ENCODE data around the gene ANKS1A.
"Not testable (repeated sequence)": the region's sequence is repeated elsewhere in the genome, so short reads cannot be mapped to it uniquely, and the experiment has no call there.

Gene ANKS1A

GRCh38 chr6:34884073-34884472, 5.0 kb upstream of the ANKS1A start:
- not testable (repeated sequence) for DNase-seq (ENCODE audit: low read depth, low spot score)

DNA sequence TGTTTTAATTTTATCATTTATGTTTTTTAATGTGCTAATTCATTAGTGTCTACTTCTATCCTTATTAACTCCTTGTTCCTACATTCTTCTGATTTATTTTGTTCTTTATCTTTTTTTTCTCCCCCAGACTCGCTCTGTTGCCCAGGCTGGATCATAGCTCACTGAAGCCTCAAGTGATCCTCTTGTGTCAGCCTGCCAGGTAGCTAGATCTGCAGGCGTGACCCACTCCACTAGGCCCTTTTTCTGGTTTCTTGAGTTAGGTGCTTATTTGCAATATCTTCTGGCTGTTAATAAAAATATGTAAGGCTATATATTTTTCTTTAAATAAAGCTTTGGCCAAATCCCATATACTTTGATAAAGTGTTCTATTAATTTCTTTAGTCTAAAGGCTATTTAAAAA, 4.1 kb upstream of the ANKS1A start:
- no peak for DNase-seq (ENCODE audit: low read depth, low spot score)

- not testable (repeated sequence) for DNase-seq (ENCODE audit: low read depth, low spot score)
Measured at GRCh38 chr6:34885837-34886236, 3.2 kb upstream of the ANKS1A start.

DNA sequence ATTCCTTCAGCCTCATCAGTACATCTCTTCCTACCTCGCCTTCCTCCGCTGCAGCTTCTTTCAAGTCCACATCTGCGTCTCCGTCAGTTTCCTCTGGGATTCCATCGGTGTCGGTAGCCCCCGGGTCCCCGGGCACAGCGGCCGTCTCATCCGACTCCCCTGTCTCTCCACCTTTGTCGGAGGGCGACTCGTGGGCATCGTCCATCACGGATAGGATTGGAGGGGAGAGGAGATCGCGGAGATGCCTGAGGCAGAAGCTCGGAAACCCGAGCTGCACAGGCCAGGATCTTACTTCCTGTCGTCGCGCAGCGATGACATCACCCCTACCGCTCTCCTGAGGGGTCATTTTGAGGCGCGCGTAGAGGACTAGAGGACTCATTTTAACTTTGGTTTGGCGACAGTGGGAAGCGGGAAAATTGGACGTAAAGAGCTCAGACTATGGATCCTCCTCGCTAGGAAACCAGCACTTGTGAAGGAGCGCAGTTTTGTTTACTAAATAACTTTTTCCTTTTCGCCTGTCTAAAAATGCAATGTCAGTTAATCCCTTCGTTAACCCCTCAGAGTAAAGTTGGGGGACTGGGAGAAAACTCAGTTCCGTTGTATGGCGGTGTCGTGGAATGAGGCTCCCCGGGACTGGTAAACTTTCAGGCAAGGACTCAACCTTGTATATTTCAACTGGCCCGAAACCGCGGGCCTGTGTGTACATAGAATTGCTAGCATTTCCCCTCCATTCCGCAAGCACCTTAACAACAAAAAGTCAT, 1.1 kb upstream of the ANKS1A start, which contains the start of gene TAF11:
TSS of gene TAF11 (minus strand) at position 290 of the 761 bp plus-strand sequence. CDS start at position 205, 85 bp downstream.
- DNase-seq (ENCODE audit: low read depth, low spot score): peak; percentile 82

- no peak for DNase-seq (ENCODE audit: low read depth, low spot score)
Measured at GRCh38 chr6:34888514-34888856, 570 bp upstream of the ANKS1A start.

DNA sequence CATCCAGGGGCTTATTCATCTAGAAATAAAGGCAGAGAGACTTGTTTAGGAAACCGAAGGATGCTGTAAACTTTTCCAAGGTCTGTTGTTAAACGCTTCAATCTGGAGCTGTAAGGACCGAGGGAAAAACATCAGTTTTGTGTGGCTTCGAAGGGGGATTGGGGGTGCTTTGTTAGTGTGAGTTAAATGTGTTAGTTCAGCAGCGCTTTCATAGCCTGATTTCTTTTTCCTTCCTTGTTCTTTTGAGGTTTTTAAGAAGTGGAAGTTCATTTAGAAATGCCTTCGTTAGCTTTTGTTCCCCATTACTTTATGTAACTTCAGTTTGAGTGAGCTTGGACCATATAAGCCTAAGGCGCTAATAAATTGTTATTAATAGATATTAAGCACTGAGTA, 1.5 kb downstream of the ANKS1A start:
- no peak for DNase-seq (ENCODE audit: low read depth, low spot score)

DNA sequence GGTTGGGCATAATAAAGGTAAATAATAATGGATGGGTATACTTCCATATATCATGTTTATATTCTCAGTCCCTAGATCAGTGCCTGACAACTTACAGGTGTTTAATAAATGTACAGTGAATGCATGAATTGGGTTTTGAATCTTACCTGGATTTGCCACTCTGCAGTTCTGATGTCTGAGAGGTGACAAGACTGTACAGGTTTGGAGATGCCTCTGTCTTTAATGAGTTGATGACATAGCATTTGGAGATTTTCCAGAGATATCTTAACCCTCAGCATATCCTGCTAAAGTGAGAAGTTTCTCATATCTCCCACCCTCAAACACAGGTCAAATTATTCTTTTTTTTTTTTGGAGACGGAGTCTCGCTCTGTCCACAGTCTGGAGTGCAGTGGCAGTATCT, 2.2 kb downstream of the ANKS1A start:
- no peak for DNase-seq (ENCODE audit: low read depth, low spot score)

DNA sequence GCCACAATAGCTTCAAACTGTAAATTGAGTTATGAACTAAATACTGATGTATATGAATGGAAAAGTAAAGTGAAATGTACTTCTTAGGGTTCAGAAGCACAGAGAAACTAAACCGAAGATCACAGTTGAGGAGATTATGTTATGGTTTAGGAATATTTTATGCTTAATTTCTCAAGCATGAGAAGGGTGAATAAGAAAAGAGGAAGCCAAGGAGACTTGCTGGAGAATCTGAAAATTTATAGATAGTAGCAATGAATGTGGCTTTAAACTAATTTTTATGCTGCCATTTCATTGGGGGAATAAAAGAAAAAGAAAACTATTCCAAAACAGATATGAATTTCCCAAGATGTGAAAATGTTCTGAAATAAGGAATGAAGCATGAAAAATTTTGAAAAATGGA, 5.6 kb downstream of the ANKS1A start:
- no peak for DNase-seq (ENCODE audit: low read depth, low spot score)

- no peak for DNase-seq (ENCODE audit: low read depth, low spot score)
Measured at GRCh38 chr6:34897130-34897529, 8.1 kb downstream of the ANKS1A start.

DNA sequence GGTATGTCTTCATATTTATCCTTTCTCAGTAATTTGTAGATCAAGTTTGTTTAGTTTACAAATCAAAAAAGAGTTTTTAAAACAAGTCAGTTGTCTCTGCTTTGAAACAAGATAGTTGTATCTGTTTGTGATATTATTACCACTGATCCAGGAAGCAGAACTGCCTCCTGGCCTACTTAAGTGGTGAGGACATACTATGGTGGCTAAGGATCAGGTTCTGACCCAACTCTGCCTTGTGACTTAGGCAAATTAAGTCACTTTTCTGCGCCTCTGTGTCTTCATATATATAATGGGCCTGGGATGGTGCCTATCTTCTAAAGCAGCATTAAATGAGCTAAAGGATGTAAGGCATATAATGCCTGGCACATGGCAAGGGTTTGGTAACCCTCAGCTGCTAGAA, 8.7 kb downstream of the ANKS1A start:
- DNase-seq (ENCODE audit: low read depth, low spot score): no peak

DNA sequence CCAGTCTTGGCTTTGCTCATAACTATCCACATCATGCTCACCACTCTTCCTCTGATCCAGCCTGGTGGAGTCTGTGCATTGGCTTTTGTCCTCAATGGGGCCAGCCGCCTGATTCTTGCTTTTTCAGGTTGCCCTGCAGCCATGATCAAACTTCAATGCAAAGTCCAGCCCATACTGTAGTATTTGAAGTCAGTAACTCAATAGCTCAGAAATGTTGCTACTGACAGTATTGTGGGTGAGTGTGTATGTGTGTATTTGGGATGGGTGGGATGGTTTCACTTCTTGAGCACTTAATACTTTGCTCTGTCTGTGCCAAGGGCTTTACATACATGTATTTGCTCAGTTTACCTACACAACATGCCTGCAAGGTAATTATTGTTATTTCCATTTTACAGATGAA, 10.7 kb downstream of the ANKS1A start:
- not testable (repeated sequence) for DNase-seq (ENCODE audit: low read depth, low spot score)

DNA sequence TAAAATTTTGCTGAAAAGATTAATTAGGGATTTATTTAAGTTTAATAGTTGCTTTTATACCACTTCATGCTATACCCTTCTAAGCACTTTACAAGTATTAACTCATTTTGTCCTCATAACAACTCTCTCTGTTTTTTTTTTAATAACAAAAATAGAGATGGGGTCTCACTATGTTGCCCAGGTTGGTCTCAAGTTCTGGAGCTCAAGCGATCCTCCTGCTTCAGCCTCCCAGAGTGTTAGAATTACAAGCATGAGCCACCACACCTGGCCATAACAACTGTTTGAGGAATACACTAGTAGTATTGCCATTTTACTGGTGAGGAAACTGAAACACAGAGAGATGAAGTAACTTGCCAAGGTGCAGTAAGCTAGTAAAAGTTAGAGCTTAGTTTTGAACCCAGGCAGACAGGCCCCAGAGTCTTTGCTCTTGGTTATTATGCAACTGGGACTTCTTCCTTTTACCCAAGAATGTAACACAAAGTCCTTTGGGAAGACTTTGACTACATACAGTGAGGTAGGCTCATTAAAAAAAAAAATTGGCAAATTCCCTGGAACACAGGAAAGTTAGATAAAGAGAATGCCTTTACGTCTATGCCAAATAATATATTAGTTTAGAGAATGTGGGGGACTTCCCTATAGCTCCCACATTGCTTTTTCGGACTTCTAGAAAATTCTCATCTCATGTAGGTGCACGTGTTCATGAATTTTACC, 11.4 kb downstream of the ANKS1A start:
- no peak for DNase-seq (ENCODE audit: low read depth, low spot score)

- no peak for DNase-seq (ENCODE audit: low read depth, low spot score)
Measured at GRCh38 chr6:34901930-34902329, 12.9 kb downstream of the ANKS1A start.

DNA sequence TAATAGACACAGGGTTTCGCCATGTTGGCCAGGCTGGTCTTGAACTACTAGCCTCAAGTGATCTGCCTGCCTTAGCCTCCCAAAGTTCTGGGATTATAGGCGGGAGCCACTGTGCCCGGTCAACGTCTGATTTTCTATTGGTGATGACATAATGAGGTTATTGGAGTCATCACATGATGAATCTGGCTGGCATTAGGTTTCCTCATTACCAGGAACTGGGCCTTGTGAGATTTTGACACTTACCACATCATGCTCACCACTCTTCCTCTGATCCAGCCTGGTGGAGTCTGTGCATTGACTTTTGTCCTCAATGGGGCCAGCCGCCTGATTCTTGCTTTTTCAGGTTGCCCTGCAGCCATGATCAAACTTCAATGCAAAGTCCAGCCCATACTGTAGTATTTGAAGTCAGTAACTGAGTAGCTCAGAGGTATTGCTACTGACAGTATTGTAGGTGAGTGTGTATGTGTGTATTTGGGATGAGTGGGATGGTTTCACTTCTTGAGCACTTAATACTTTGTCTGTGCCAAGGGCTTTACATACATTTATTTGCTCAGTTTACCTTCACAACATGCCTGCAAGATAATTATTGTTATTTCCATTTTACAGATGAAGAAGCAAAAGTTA, 16.0 kb downstream of the ANKS1A start:
- DNase-seq (ENCODE audit: low read depth, low spot score): no peak

DNA sequence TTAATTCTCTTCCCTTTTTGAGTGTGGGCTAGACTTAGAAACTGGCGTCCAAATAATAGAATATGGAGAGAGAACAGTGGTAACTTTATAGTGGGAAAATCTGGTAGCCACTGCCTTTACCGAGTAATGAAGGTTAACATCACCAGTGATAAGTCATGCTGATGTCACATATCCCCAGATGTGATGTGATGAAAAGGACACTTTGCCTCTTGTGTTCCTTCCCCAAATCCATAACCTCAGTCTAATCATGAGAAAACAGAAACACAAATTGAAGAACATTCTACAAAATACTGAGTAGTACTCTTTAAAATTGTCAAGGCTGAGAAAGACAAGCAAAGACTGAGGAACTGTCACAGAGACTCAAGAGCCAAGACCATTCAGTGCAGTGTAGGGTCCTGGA, 17.8 kb downstream of the ANKS1A start:
- no peak for DNase-seq (ENCODE audit: low read depth, low spot score)

DNA sequence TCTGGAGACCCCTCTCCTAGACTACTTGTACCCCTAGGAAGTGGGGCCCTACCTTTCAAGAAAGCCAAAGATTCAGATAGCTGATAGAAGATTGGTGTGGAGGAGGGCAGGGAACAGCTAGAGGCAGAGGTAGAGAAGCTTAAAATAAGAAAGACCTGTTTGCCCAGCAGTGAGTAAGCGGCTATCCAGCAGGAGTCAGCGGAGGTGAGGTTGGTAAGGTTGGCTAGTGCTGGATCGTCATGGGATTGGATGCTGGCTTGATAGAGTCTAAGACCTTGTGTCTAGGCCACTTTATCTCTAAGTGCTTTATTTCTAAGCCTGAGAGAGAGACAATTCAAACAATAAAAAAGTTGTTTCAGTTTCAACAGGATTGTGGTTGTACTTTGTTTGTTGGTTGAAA, 19.1 kb downstream of the ANKS1A start:
- no peak for DNase-seq (ENCODE audit: low read depth, low spot score)

DNA sequence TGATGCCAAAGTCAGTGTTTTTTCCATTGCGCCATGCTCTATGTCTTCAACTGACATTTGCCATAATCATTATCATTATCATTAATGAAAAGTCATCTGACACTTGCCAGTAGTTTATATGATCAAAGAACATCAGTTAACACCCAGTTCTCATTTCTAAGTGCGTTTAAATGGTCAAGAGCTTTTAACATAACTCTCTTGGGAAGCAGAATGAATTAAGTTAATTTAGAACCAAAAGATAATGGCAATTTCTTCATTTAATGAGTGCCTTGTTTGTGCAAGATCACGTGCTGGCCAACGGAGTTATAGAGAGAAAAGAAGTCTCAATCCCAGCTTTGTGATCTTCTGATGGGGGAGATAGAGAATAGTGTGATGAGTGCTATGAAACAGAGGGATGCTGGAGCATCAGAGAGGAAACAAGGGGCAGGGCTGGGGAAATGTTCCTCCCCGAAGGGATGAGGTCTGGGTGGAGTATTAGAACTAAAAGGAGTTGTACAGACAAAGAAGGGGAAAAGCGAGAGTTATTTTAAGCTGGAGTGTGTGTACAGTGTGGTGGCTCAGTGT, 20.3 kb downstream of the ANKS1A start:
- no peak for DNase-seq (ENCODE audit: low read depth, low spot score)

DNA sequence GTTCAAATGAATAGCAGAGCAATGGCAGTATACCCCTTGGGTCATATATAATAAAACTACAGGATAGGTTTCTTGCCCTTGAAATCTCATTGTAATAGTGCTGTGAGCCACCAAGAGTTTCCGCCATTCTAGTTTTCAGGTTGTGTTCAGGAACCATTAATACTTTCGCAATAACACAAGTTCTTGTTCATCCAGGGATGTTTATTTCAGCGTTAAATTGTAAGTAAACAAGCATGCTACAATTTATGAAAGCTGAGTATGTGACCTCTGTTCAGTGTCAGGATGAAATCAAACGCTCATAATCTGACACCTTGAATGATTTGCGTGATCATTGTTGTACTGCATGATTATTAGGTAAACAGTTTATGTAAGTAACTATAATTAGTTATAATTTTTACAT, 22.8 kb downstream of the ANKS1A start:
- DNase-seq (ENCODE audit: low read depth, low spot score): no peak

DNA sequence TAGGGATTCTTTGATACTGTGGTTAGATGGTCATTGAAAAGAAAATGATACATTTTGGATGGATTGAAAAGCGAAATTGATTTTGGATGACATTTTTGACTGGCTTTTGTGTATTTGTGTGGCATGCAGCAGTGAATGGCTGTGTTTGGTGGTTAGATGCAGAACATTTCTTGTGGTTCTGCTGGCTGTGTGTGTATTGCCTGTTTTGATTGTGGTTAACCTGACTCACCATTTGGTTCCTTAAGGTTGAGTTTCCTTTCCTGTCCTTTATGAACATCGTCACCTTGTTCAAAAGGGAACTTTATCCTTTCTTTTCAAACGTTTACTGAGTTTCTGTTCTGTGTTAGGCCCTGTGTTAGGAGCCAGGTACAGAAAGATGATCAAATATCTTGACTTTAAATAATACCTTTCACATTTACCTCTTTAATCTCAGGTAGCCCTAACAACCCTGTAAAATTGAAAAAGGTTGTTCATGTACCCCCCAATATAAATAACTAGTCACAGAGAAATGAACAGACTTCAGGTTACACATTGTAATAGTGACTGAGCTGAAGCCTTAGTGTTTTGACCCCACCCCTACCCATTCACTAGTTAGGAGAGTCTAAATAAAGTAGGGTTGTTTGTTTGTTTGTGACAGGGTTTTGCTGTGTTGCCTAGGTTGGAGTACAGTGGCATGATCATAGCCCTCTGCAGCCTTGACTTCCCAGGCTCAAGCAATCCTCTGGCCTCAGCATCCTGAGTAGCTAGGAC, 23.8 kb downstream of the ANKS1A start:
- no peak for DNase-seq (ENCODE audit: low read depth, low spot score)

DNA sequence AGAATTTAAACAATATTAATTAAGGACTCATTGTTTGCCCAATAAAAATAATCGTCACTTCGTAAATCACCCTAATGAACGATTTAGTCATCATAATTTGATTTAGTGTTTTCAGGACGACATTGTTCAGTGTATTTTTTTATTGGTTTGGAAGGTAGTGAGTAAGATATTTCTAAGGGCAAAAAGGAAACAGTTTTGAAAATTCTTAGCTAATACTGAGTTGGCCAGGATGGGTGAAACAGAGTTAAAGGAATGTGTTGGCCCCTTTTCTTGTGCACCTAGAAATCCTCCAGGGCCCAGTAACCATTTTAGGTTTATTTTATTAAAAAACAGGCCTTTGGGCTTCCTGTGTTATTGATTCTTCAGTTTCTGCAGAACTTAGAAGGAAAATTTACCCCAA, 25.3 kb downstream of the ANKS1A start:
- no peak for DNase-seq (ENCODE audit: low read depth, low spot score)

GRCh38 chr6:34916348-34916967, 27.4 kb downstream of the ANKS1A start:
- DNase-seq (ENCODE audit: low read depth, low spot score): no peak

All from activated CD4-positive, CD25-positive, alpha-beta regulatory T cell treated with anti-CD3 and anti-CD28 coated beads, Interleukin-2, amount 50 U/mL, for 16 hours (primary cell).